ENCODE data around the gene PRKACA.
A peak's percentile ranks its signal among the peaks of the same experiment; 100 is the strongest.

The PRKACA gene

DNA sequence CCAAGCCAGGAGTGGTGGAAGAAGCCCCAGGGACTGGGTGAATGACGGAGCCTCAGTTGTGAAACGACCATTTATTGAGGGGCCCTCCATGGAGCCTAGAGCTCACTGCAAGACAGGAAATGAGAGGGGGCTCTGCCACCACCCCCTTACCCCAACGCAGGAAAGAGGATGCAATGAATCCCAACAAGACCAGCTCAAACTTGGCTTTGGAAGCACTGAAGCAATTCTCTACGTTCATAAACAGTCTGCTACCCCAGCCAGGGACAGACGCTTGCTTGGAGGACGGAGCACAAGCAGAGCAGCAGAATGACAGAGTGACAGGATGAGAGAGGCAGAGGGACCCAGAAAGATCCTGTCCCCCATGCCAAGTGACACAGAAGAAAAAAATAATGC is 1.0 kb downstream of the PRKACA start:
- no peak for DNase-seq

DNA sequence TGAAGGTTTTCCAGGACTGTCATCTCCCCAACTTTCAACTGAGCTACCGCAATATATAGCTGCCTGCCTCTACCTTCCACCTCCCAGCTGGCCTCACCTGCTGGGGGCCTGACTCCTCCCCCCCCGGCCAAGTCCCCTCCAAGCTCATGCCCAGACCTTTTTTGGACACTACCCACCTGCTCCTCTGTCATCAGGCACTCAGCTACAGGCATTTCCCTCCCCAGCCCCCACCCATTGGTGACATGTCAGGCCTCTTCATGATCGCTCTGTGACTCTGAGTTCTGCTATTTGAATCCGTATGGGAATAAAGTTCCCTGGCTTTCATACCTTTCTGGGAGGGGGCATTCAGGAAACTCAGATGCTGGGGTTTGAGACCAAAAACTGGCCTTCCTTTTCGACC is 1.8 kb downstream of the PRKACA start:
- DNase-seq: no peak

DNA sequence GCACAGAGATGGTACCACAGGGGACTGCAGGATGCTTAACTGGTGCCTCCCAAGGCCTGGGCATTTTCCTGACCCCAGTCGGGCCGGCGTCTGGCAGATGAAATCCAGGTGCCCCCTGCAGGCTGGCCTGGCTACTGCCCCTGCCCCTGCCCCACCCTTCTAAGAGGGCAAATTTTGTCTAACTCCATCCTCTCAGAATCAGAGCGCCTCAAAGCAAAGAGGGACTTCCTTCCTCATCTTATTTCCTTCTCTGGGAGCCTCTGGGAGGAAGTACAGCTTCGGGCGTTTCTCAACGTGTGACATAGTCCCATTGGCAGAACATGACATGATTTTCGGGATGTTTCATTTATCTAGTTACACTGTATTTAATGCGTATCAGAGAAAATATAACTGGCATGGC is 2.7 kb downstream of the PRKACA start:
- no peak for DNase-seq

DNA sequence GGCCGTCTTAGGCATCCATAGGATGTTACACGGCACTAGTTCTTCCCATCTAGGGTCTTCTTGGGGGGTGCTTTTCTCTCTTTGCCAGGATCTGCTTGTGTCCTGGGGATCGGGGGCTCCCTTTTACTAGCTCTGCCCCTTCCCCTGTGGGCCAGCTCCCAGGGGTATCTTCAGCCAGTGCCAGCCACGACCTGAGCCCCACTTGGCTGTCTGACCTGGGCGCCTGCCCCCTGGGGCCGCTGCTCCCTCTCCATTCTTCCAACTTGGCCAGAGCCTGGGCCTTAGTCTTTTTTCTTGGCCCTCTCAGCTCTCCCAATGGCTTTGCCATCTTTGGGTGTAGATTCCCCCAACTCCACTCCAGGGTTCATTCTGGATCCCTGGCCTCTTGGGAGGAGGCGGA is 3.1 kb downstream of the PRKACA start:
- DNase-seq: no peak

DNA sequence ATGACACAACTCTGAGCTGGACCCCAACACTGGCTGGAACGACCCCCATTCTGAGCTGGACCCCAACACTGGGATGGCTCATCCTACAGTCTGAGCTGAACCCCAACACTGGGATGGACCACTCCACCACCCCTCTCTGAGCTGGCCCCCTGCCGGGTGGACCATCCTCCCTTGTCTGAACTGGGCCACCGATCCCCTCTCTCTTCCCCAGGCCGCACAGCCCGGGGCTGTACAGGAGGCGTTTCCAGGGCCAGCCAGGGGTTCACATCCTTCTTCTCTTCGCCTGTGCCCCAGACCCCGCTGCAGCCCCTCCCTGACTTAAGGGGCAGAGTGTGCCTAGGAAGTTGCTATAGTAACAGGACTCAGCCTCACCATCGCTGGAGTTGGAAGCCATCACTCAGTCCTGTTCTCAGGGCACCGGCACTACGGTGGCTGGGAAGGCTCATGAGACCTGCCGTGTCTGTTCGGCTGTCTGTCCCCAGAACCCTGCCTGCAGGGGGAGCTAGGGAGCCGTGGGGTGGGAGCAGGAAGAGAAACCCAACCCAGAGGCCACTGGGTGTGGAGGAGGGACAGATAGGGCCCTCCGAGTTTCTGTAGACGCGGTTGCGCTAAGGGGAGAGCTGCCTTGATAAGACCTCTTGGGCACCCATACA is 3.7 kb downstream of the PRKACA start:
- DNase-seq: peak; percentile 13

DNA sequence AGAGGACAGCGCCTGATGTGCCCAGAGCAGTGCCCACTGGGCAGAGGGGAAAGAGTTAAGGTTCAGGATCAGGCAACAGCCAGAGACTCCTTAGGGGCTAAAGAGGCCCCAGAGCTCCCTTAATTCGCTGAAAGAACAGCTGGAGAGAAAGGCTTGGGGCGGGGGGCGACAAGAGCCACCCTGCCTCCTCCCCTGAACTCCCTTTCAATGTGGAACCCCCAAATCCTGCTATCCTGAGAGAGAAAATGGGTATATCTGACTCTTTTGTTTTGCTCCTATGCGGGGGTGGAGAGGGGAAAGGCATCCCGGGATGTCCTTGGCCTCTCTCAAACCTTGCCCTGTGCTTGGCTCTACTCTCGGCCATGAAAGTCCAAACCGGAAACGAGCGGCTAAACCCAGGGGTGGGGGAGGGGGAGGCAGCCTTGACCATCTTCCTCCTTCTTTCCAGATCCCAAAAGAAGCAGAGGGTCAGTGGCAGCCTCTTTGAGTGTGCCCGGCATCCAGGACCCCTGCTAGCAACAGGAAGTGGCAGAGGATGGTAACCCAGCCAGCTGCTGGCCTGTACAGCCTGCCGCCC is 4.7 kb downstream of the PRKACA start:
- no peak for DNase-seq

DNA sequence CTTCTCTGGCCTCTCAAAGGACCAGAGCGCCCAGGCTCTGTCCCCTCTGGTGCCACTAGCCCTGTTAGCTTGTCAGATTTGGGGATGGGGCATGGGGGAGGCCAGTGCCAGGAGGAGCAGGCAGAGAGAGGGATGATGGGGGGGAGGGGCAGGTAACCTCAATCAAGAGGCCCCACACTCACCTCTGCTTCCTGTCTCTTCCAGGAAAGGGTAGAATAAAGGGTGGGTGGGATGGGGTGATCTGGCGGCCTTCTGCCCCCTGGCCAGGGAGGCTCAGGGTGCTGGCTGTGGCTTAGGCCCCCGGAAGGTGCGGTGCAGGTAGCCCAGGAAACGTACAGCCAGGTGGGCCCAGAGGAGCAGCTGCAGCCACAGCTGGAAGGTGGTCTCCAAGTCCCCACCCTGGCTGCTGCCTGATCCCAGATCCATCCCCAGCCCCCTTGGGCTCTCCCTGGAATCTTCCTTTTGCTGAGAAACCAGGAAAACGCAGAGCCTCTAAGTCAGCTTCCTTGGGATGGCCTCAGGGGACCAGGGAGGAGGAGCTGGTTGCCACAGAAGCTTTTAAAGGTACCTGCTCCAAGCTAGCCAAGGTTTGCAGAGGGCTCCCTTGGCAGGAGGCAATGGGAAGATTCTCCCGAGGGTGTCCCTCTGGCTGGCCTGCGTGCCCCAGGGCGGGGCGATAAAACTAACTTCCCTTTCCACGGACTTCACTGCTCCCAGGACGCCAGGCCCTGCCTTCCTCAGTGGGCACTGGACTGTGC is 5.3 kb downstream of the PRKACA start:
- no peak for DNase-seq

DNA sequence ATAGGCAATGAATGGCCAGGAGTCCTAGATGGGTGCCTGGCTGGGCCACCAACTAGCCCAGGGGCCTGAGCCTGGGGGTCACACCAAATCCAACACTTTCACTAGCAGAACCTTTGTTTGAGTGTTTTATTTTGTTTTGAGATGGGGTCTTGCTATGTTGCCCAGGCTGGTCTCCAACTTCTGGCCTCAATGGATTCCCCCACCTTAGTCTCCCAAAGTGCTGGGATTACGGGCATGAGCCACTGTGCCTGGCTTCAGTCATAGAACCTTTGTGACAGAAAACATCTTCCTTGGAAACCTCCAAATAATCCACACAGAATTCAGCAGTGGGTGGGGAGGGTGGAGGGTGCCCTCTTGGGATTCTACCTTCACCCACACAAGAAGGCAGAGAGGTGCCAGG is 6.1 kb downstream of the PRKACA start:
- no peak for DNase-seq

DNA sequence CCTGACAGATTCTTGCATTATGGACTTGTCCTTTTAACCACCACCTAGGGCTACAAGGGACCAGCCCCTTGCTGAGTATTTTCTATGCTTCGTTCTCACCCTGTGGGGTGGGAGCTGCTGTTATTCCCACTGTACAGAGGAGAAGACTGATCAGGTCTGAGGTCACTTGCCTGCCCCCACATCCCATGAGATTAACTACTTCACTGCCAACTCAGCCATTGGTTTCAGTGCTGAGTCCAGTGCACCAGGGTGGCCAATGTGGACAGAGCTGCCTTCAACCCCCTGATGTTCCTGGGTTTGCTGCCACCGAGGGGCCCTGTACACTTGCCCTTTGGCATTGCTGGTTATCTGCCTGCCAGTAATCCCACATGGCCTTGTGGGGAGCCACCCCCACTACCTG is 6.9 kb downstream of the PRKACA start:
- DNase-seq: no peak

DNA sequence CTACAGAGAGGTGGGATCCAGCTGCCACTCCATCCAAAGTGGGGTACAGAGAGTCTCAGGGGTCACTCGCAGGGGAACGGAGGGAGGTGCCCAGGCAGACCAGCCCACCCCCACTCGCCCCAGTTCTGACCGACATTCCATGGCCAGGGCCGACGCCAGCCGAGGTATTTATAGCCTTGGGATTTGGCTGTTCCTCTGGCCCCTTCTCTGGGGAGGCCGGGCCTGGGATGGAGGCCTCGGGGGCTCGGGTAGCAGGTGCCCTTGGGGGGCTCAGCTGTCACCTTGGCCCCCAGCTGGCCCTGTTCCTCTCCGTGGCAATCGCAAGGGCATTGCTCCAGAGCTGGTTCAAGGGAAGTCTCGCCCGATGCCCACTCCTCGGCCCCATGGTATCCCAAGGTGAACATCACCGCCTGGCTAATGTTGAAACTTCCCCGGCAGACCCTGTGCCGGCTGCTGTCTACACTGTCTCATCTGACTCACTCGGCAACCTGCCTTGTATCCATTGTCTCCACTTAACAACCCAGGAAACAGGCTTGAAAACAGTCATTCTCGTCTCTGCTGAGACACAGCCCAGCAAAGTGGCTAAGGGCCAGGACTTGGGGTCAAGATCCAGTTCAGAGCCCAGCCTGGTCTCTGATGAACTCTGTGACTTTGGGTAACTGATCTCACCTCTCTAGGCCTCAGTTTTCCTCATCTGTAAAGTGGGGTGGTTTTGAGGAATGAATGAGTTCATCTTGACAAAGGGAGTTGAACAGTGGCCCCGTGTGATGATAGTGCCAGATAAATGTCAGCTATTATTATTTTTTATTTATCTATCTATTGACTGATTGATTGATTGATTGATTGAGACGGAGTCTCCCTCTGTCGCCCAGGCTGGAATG is 9.7 kb downstream of the PRKACA start:
- DNase-seq: no peak

DNA sequence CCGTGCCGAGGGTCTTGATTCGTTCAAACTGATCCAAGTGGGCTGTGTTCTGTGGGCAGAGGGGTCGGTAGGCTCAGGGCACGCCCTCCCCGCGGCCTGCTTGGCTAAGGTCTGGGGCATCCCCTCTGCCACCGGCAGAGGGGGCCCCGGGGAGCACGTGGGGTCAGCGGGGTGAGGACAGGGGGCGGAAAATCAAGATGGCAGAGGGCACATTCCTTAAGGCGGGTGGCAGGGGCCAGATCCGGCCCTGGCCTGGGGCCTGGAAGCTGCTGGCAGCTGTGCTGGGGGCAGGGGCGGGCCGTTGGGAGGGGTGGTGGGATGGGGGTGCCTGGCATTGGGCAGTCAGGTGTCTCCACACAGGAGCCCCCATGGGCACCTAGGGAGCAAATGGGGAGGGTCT is 10.7 kb downstream of the PRKACA start:
- no peak for DNase-seq

DNA sequence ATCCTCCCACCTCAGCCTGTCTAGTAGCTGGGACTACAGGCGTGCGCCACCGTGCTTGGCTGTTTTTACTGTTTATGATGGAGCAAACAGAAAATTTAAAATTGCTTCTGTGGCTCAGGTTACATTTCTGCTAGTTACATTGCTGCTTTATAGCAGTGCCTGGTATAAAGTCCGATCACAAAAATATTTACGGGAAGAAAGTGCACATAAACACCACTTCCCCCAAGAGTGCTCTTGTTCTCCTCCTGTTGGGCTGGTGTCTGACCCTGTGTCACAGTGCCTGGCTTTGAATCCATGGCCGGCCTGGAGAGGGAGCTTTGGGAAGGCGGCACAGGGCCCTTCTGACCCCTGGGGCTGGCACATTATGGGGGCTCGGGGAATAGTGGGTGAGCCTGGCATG is 11.9 kb downstream of the PRKACA start:
- no peak for DNase-seq

DNA sequence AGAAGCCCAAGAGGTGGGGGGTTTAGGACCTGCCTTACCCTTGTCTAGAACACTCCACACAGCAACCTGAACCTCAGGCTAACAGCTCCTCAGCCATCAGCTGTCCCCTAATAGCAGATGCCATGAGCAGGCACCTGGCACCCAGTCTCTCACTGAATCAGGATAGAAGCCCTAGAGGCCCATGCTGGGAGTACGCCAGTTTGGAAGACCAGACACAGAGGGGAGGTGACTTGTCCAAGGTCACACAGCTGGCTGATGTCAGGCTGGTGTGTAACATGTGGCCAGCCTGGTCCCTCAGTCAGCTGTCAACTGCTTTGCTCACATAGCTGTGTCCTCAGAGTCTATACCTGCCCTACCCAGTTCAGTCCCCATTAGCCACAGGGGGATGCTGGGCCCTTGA is 14.3 kb downstream of the PRKACA start:
- no peak for DNase-seq

DNA sequence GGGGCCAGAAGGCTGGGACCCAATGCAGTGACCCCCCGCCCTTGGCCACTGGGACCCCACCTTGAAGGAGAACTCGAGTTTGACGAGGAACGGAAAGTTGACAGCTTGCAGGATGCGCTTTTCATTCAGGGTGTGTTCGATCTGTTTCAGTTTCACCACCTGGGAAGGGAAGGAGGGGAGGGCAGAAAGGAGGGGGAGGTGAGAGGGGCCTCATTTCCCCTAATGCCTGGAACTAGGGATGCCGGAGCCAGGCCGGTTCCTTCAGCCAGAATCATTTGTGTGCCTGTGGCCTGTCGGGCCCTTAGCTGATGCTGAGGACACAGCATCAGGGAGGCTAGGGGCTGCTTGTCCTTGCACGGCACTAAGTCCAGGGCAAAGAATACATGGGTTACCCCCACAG is 14.8 kb downstream of the PRKACA start:
- no peak for DNase-seq

DNA sequence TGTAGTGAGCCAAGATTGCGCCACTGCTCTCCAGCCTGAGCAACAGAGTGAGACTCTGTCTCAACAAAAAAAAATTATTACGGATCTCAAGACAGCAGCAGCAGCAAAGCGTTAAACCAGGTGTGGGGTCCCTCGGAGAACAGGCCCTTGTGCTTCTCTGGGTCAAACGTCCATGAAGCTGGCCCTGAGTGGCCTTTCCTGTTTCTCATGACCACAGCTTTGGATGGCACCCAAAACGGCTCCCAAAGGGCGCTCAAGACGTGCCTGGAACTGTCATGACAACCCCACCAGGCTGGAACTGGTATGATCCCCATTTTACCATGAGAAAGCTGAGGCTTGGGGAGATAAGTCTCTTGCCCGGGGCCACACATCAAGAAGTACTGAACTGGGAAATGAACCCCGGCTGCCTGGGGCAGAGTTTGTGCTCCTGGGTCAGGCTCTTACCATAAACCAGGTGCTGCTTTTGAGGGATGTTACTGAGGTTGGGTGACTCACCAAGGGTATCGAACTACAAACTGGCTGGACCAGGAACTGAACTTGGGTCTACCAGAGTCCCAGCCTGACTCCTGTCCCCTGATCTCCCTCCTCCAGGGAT is 15.4 kb downstream of the PRKACA start:
- no peak for DNase-seq

DNA sequence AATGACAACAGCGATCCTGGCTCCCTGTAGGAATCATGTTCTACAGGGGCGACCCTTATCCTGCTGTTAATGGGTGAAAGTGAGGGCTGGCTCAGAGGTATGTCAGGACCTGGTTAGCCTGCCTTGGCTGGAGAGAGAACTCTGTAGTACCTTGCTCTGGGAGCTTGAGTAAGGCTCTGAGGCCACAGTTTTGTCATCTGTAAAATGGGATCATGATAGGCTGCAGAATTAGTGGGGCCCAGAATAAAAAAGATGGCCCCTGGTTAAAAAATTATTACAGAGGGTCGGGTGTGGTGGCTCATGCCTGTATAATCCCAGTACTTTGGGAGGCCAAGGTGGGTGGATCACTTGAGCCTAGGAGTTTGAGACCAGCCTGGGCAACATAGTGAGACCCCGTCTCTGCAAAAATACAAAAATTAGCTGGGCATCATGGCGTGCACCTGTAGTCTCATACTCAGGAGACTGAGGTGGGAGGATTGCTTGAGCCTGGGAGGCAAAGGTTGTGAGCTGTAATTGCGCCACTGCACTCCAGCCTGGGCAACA is 16.5 kb downstream of the PRKACA start:
- no peak for DNase-seq

DNA sequence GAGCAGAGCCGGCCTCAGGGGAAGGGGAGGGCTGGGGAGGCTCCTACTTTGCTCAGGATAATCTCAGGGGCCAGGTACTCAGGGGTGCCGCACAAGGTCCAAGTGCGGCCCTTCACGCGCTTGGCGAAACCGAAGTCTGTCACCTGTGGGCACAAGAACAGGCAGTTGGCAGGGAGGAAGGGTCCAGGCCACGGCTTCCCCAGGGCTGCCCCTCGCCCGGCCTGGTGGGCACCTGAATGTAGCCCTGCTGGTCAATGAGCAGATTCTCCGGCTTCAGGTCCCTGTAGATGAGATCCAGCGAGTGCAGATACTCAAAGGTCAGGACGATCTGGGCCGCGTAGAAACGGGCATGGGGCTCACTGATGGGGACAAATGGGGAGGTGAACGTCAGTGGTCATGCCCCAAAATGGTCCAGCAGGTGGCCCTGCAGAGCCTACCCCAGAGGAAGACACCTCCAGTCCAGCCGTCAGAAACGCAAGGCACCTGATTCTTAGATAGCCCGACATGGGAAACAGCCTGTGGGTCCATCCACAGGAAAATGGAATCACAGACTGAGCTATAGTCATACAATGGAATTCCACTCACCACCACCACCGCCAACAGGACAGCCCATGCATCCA is 19.9 kb downstream of the PRKACA start:
- DNase-seq: no peak

DNA sequence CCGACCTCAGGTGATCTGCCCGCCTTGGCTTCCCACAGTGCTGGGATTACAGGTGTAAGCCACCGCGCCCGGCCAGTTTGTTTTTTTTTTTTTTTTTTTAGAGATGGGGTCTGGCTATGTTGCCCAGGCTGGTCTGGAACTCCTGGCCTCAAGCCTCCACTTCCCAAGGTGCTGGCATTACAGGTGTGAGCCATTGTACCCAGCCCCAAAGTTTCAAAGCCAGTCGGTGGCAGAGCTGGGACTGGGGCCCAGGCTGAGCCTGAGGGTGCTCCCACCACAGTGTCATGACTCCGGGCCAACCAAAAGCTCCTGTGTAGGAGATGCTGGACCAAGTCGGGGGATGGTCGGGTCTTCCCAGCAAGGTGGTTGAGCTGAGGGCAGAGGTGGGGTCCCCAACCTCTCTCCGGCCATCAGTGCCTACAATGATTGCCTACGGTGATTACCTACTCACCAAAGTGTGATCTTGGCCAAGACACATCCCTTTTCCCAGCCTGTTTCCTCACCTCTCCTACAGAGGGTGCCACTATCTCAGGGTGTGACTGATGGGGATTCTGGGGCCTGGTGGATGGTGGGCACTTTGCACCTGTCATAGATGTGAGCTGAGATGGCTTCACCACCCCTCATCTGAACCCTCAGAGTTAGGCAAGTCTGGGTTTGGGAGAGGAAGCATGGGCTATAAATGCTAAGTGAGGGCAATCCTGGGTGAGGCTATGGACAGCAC is 21.1 kb downstream of the PRKACA start:
- no peak for DNase-seq

DNA sequence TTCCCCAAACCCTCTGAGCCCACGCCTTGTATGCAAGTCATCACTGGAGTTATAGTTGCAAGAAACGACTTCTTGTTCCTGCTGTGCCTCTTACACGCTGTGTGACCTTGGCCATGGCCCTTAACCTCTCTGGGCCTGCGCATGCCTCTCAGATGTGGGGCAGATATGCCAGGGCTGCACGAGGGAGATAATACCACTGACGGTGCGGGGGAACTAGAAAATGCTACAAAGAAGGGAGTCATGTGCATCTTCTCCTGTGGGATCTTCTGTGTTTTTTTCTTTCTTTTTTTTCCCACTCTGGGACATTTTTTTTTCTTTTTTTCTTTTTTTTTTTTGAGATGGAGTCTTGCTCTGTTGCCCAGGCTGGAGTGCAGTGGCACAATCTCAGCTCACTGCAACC is 22.7 kb downstream of the PRKACA start:
- no peak for DNase-seq

DNA sequence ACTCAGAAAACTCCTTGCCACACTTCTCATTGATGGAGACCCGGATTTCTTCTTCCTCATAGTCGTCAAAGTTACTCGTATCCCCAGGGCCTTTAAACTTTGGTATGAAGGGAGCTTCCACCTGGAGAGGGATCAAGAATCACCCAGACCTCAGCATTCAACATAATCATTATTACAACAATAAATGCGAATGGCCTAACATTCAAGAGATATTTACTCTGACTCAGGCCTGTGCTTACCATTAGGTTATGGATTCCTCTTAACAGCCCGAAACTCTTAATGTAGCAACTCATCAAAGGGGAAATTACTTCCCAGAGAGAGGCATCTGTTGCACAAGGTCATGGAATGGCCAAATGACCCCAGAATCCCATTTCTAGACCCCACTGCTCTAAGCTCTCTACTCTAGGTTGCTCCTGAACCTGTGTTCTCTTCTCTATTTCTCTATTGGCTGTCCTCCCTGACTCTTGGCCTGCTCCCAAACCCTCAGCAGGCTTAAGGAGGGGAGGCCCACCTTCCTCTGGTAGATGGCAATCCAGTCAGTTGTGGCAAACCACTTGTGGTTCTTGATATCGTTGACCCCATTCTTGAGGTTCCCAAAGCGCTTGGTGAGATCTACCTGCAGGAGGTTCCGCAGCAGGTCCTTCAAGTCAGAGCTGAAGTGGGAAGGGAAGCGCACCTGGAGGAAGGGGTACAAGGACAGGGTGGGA is 24.3 kb downstream of the PRKACA start:
- DNase-seq: no peak

Data from NCI-H510A (cell line).